ENCODE results near the gene PYCR2. TPM values are rescaled to one million over a fixed set of nuclear protein-coding genes. Genes with fewer than 3 reads are reported as not detected.

PYCR2 gene
- total RNA-seq, 1 donor: 34.3 TPM

DNA sequence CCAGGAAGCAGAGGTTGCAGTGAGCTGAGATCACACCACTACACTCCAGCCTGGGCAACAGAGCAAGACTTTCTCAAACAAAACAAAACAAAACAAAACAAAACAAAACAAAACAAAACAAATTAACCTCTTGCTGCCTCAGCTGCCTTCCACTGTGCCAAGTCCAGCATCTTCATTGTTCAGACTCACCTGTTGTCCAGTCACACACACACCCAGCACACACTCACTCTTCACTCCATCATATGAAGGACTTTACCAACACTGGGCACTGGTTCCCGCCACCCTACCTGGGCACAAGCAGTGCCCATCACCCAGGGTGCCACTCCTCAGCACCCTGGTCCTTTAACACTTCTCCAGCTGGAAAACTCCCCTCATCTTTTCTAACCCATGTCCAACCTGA is 14.6 kb downstream of the PYCR2 start:
- DNase-seq (ENCODE audit: low read depth): no peak
- no peak overlapping the region for H3K4me3 ChIP-seq (ENCODE audit: low read depth, low read length)
- TF ChIP-seq, protein P1, sequence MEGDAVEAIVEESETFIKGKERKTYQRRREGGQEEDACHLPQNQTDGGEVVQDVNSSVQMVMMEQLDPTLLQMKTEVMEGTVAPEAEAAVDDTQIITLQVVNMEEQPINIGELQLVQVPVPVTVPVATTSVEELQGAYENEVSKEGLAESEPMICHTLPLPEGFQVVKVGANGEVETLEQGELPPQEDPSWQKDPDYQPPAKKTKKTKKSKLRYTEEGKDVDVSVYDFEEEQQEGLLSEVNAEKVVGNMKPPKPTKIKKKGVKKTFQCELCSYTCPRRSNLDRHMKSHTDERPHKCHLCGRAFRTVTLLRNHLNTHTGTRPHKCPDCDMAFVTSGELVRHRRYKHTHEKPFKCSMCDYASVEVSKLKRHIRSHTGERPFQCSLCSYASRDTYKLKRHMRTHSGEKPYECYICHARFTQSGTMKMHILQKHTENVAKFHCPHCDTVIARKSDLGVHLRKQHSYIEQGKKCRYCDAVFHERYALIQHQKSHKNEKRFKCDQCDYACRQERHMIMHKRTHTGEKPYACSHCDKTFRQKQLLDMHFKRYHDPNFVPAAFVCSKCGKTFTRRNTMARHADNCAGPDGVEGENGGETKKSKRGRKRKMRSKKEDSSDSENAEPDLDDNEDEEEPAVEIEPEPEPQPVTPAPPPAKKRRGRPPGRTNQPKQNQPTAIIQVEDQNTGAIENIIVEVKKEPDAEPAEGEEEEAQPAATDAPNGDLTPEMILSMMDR (IDR thresholded peaks at IDR 0.05; ENCODE audit: insufficient read depth, low read length): no peak

DNA sequence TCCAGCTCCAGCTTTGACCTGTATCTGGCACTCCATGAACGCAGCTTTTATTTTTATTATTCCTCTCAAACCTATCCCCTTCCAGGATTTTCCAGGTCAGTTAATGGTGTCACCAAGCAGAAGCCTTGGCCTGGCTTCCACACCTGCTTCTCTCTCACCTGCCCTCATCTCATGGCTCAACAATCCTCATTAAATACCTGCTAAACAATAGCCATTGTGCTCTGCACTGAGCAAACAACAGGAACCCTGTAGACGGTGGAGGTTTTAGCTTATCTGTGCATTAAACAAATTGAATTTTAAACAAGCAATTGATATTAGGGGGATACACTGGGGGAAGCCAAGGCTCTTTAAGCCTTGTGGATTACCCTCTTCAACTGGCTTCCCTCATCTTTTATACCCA is 15.3 kb downstream of the PYCR2 start:
- no peak overlapping the region for H3K4me3 ChIP-seq (ENCODE audit: low read depth, low read length)
- TF ChIP-seq, protein P1 (IDR thresholded peaks at IDR 0.05; ENCODE audit: insufficient read depth, low read length): no peak
- DNase-seq (ENCODE audit: low read depth): no peak

DNA sequence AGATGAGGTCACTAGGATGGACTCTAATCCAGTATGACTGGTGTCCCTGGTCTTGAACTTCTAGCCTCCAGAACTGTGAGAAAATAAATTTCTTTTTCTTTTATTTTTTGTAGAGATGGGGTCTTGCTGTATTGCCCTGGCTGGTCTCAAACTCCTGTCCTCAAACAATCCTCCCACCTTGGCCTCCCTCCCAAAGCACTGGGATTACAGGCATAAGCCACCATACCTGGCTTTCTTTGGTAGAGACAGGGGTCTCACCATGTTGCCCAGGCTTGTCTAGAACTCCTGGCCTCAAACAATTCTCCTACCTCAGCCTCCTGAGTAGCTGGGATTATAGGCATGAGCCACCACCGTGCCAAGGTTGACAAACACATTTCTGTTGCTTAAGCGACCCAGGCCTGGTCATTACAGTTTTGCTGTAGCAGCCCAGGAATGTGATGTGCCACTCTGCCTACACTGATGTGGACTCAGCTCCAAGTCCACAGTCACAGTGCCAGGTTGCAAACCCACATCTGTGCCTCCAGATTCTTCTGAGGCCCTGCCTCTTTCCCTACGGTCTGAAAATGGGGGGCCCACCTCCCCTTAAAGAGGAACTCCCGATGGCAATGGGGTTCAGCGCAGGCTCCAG is 15.9 kb downstream of the PYCR2 start:
- TF ChIP-seq, protein P1 (IDR thresholded peaks at IDR 0.05; ENCODE audit: insufficient read depth, low read length): no peak
- no peak for DNase-seq (ENCODE audit: low read depth)
- H3K4me3 ChIP-seq (ENCODE audit: low read depth, low read length): no peak overlapping the region

DNA sequence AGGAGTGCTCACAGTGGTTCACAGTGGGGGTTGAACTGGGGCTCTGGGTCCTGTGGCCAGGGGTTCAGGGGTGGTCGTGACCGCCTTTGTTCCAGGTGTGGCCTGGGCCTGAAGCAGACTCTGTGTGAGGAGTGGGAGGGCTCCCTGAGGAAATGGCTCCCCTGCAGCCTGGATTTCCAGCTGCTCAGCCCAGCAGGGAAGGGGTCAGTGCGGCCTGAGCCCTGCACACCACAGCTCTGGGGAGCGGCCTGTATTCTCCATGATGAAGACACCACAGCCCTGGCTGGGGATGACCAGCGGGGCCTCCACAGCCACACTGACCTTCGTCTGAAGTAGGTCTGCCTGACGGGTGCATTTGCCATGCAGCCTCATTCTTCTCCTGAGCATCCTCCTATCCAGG is 16.7 kb downstream of the PYCR2 start:
- TF ChIP-seq, protein P1 (IDR thresholded peaks at IDR 0.05; ENCODE audit: insufficient read depth, low read length): no peak
- H3K4me3 ChIP-seq (ENCODE audit: low read depth, low read length): no peak overlapping the region

DNA sequence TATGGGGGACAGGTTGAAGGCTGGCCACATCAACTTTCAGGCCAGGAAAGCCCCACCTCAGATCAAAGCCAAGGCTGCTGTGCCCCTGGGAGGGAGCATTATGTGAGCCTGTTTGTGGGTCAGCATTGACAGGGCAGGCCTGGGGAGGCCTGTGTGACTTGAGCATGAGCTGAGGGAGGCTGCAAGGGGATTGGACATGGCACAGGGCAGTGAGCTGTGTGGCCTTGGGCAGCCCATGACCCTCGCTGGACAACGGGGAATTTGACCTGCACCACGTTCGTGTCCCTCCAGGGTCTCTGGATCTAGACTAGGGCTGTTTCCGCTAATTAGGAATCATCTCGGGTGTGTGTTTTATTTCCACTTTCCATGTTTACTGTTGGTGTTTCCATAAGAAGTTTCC is 17.6 kb downstream of the PYCR2 start:
- no peak overlapping the region for H3K4me3 ChIP-seq (ENCODE audit: low read depth, low read length)
- TF ChIP-seq, protein P1 (IDR thresholded peaks at IDR 0.05; ENCODE audit: insufficient read depth, low read length): no peak
- DNase-seq (ENCODE audit: low read depth): no peak

More for the DNA sequence above, 16.7 kb downstream of the PYCR2 start:
- DNase-seq (ENCODE audit: low read depth): no peak

DNA sequence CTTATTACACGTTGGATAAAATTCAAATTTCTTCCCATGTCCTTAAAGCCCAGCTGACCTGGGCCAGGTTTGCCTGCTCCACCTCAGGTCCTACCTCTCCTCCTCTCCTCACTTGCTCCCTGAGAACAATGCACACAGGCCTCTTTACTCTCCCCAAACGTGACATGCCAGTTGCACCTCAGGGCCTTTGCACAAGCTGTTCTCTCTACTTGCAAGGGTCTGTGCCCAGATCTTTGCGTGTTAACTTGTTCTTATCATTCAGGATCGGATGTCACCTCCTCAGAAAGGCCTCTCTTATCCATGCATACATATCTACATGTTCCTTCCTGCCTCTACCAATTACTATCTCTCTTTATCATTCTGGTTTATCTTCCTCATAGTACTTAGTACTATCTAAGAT is 20.4 kb downstream of the PYCR2 start:
- TF ChIP-seq, protein P1 (IDR thresholded peaks at IDR 0.05; ENCODE audit: insufficient read depth, low read length): no peak
- no peak overlapping the region for H3K4me3 ChIP-seq (ENCODE audit: low read depth, low read length)
- DNase-seq (ENCODE audit: low read depth): no peak

All from fibroblast of the aortic adventitia (primary cell).